Activated T-cell treated with anti-CD3 and anti-CD28 coated beads, Interleukin-2, amount 50 U/mL, for 4 hours (primary cell): Measurements from ENCODE around the gene TMEM132C. TPM values are rescaled to one million over a fixed set of nuclear protein-coding genes. Genes with fewer than 3 reads are reported as not detected.

Experiments
- ATAC-seq, 2 donors: fragments of 200-7000 bp; cut with Tn5 transposase; one replicate each; pipeline ENCODE4 v1.10.0; 2021
- DNase-seq: peaks from one replicate; pipeline ENCODE4 v3.0.0-alpha.2; 2020
- H3K27me3 Mint-ChIP-seq: one replicate; pipeline ENCODE4 v1.8.0; 2021; ENCODE audit warnings: low read depth, mixed read lengths
- H3K36me3 Mint-ChIP-seq: one replicate; pipeline ENCODE4 v1.8.0; 2022; ENCODE audit warnings: mixed read lengths; ENCODE audit not compliant: insufficient read depth
- H3K4me1 Mint-ChIP-seq: one replicate; pipeline ENCODE4 v1.8.0; 2021; ENCODE audit warnings: low read depth, mixed read lengths
- H3K4me3 Mint-ChIP-seq: one replicate; pipeline ENCODE4 v1.8.0; 2021; ENCODE audit warnings: mild to moderate bottlenecking, moderate library complexity, mixed read lengths
- H3K9me3 Mint-ChIP-seq: one replicate; pipeline ENCODE4 v1.8.0; 2021; ENCODE audit warnings: mixed read lengths
- total RNA-seq, 3 donors: library from RNA; stranded (reverse); gene quantifications; one replicate each; pipeline ENCODE4 v1.2.1, GENCODE V29; 2021

Gene TMEM132C
- total RNA-seq, 3 donors from 2014 or later: not detected

- Mint-ChIP-seq H3K4me1 (no peaks in the 10 kb centered on the region), H3K27me3 (no peaks in the 10 kb centered on the region), H3K4me3 (peak overlapping the region; percentile 41), H3K36me3 (no peaks in the 10 kb centered on the region), H3K9me3 (peaks cover 6% of the 10 kb centered on the region)
- no peak for ATAC-seq
- no peak for DNase-seq
These were observed 275.9 kb downstream of the TMEM132C start for GRCh38 chr12:128542844-128543243.

- Mint-ChIP-seq H3K9me3 (peaks cover 6% of the 10 kb centered on the region), H3K27me3 (no peaks in the 10 kb centered on the region), H3K4me3 (no peak overlapping the region), H3K4me1 (no peaks in the 10 kb centered on the region), H3K36me3 (no peaks in the 10 kb centered on the region)
- no peak for ATAC-seq
- DNase-seq: no peak
These were observed 276.5 kb downstream of the TMEM132C start for GRCh38 chr12:128543460-128543859.

GRCh38 chr12:128543971-128544370 is 277.0 kb downstream of the TMEM132C start:
- Mint-ChIP-seq H3K4me3 (no peak overlapping the region), H3K9me3 (peaks cover 2% of the 10 kb centered on the region), H3K36me3 (no peaks in the 10 kb centered on the region), H3K27me3 (no peaks in the 10 kb centered on the region), H3K4me1 (no peaks in the 10 kb centered on the region)
- no peak for DNase-seq
- ATAC-seq: no peak

GRCh38 chr12:128548949-128549348 is 282.0 kb downstream of the TMEM132C start:
- Mint-ChIP-seq H3K36me3 (no peaks in the 10 kb centered on the region), H3K27me3 (no peaks in the 10 kb centered on the region), H3K9me3 (no peaks in the 10 kb centered on the region), H3K4me3 (no peak overlapping the region), H3K4me1 (no peaks in the 10 kb centered on the region)
- ATAC-seq (no peak), DNase-seq (no peak)

GRCh38 chr12:128549601-128550218 is 282.7 kb downstream of the TMEM132C start:
- no peaks in the 10 kb centered on the region for H3K4me1 Mint-ChIP-seq
- no peaks in the 10 kb centered on the region for H3K27me3 Mint-ChIP-seq
- H3K9me3 Mint-ChIP-seq: no peaks in the 10 kb centered on the region
- H3K36me3 Mint-ChIP-seq: no peaks in the 10 kb centered on the region
- no peak overlapping the region for H3K4me3 Mint-ChIP-seq
- ATAC-seq (no peak), DNase-seq (no peak)

- H3K27me3 Mint-ChIP-seq: no peaks in the 10 kb centered on the region
- H3K4me3 Mint-ChIP-seq: no peak overlapping the region
- no peaks in the 10 kb centered on the region for H3K36me3 Mint-ChIP-seq
- H3K9me3 Mint-ChIP-seq: no peaks in the 10 kb centered on the region
- no peak for DNase-seq
- no peak for ATAC-seq
- H3K4me1 Mint-ChIP-seq: no peaks in the 10 kb centered on the region
These were observed 284.3 kb downstream of the TMEM132C start for GRCh38 chr12:128551266-128551665.

GRCh38 chr12:128554546-128555304 is 287.8 kb downstream of the TMEM132C start:
- Mint-ChIP-seq H3K36me3 (no peaks in the 10 kb centered on the region), H3K9me3 (no peaks in the 10 kb centered on the region), H3K4me3 (no peak overlapping the region), H3K4me1 (no peaks in the 10 kb centered on the region), H3K27me3 (no peaks in the 10 kb centered on the region)
- ATAC-seq: no peak
- DNase-seq: no peak

GRCh38 chr12:128557231-128557630 is 290.3 kb downstream of the TMEM132C start:
- no peaks in the 10 kb centered on the region for H3K4me1 Mint-ChIP-seq
- no peak overlapping the region for H3K4me3 Mint-ChIP-seq
- DNase-seq (no peak), ATAC-seq (no peak)
- H3K27me3 Mint-ChIP-seq: no peaks in the 10 kb centered on the region
- H3K9me3 Mint-ChIP-seq: no peaks in the 10 kb centered on the region
- no peaks in the 10 kb centered on the region for H3K36me3 Mint-ChIP-seq

GRCh38 chr12:128564956-128565355 is 298.0 kb downstream of the TMEM132C start:
- ATAC-seq: no peak
- H3K4me1 Mint-ChIP-seq: no peaks in the 10 kb centered on the region
- no peak for DNase-seq
- no peak overlapping the region for H3K4me3 Mint-ChIP-seq
- H3K27me3 Mint-ChIP-seq: no peaks in the 10 kb centered on the region
- H3K9me3 Mint-ChIP-seq: peaks cover 7% of the 10 kb centered on the region
- no peaks in the 10 kb centered on the region for H3K36me3 Mint-ChIP-seq

GRCh38 chr12:128567730-128568129 is 300.8 kb downstream of the TMEM132C start:
- ATAC-seq: no peak
- no peaks in the 10 kb centered on the region for H3K36me3 Mint-ChIP-seq

GRCh38 chr12:128570191-128571065 is 303.5 kb downstream of the TMEM132C start:
- Mint-ChIP-seq H3K27me3 (no peaks in the 10 kb centered on the region), H3K36me3 (no peaks in the 10 kb centered on the region), H3K9me3 (peaks cover 3% of the 10 kb centered on the region), H3K4me3 (no peak overlapping the region), H3K4me1 (peaks cover 1% of the 10 kb centered on the region)
- peak; percentile 43 to 70 for ATAC-seq
- DNase-seq: no peak

More at GRCh38 chr12:128567730-128568129, 300.8 kb downstream of the TMEM132C start:
- no peak overlapping the region for H3K4me3 Mint-ChIP-seq
- peaks cover 1% of the 10 kb centered on the region for H3K4me1 Mint-ChIP-seq
- no peak for DNase-seq
- no peaks in the 10 kb centered on the region for H3K27me3 Mint-ChIP-seq
- peaks cover 2% of the 10 kb centered on the region for H3K9me3 Mint-ChIP-seq

GRCh38 chr12:128571906-128572810 is 305.2 kb downstream of the TMEM132C start:
- DNase-seq: no peak
- Mint-ChIP-seq H3K27me3 (no peaks in the 10 kb centered on the region), H3K4me3 (no peak overlapping the region), H3K36me3 (no peaks in the 10 kb centered on the region), H3K9me3 (peaks cover 3% of the 10 kb centered on the region), H3K4me1 (peaks cover 1% of the 10 kb centered on the region)
- ATAC-seq: no peak

- Mint-ChIP-seq H3K4me1 (peaks cover 1% of the 10 kb centered on the region), H3K27me3 (peaks cover 2% of the 10 kb centered on the region), H3K4me3 (no peak overlapping the region), H3K36me3 (no peaks in the 10 kb centered on the region), H3K9me3 (peaks cover 3% of the 10 kb centered on the region)
- ATAC-seq: no peak
- DNase-seq: no peak
These were observed 306.9 kb downstream of the TMEM132C start for GRCh38 chr12:128573907-128574306.

GRCh38 chr12:128578045-128578444 is 311.1 kb downstream of the TMEM132C start:
- ATAC-seq: no peak
- Mint-ChIP-seq H3K9me3 (peaks cover 6% of the 10 kb centered on the region), H3K36me3 (no peaks in the 10 kb centered on the region), H3K4me1 (no peaks in the 10 kb centered on the region), H3K27me3 (peaks cover 2% of the 10 kb centered on the region), H3K4me3 (no peak overlapping the region)
- no peak for DNase-seq
